Measurements from ENCODE around the gene LDHD. TPM values are rescaled to one million over a fixed set of nuclear protein-coding genes. Genes with fewer than 3 reads are reported as not detected.

The LDHD gene
- total and polyA plus RNA-seq, 10 of the 15 experiments (the other 5 are each of a cell fraction or from before 2014, with no cell fraction given) = 0.10 to 0.12 TPM; not detected in 8

GRCh38 chr16:75080205-75081029, 36.2 kb downstream of the LDHD start:
- WGBS (ENCODE audit: insufficient coverage, insufficient replicate concordance, low lambda C conversion rate, missing lambda C conversion rate) = 84% methylated on average over 8 of the region's 8 CpGs
- intact Hi-C loops (cut with micrococcal nuclease; ENCODE audit: unreplicated experiment) = no loop called here
- CTCF ChIA-PET = no interaction called here

More at GRCh38 chr16:75080205-75081029, 36.2 kb downstream of the LDHD start:
- no peak for DNase-seq (ENCODE audit: low read depth, low spot score)
- Histone ChIP-seq H3K4me1 (ENCODE audit: control insufficient read depth, insufficient read depth, low read length) (peaks cover 18% of the 10 kb centered on the region), H3K79me2 (ENCODE audit: control insufficient read depth, insufficient read depth, low read length) (peaks cover 12% of the 10 kb centered on the region), H3K4me3 (no peak overlapping the region), H3K27me3 (replicated peaks in 1 of 2; ENCODE audit: control insufficient read depth in 2 of 2, insufficient read depth in 2 of 2, low read length in 1 of 2) (no peaks in the 10 kb centered on the region), H3K9ac (ENCODE audit: control insufficient read depth, insufficient read depth, low read length) (no peak overlapping the region), H3K36me3 (ENCODE audit: control insufficient read depth in 2 of 2, insufficient read depth in 2 of 2, low read length in 1 of 2) (peaks cover 0 to 1% of the 10 kb centered on the region in 2 experiments; a peak in 1 of 4 replicates), H2AFZ (ENCODE audit: control insufficient read depth, low read depth, low read length) (no peak overlapping the region), H3K4me2 (ENCODE audit: control insufficient read depth, insufficient read depth) (no peak overlapping the region), H3K9me3 (replicated peaks; ENCODE audit: control insufficient read depth, insufficient read depth, low read length) (no peaks in the 10 kb centered on the region), H3K27ac (ENCODE audit: control insufficient read depth, insufficient read depth) (no peak overlapping the region), H4K20me1 (ENCODE audit: control insufficient read depth, insufficient read depth) (no peaks in the 10 kb centered on the region; the same call in 1 of the 2 replicates)
- ChIA-PET POLR2A (no interaction called here), SMC1A (ENCODE audit: uncharacterized antibody, unreplicated experiment) (no interaction called here), RAD21 (ENCODE audit: unreplicated experiment) (no interaction called here)
- ATAC-seq = no peak
- no peak for FAIRE-seq
- in situ Hi-C loops (cut with MboI) = no loop called here
- no TSS peak for BruUV-seq (replicated peaks)
- no peak for TF ChIP-seq YBX1 (IDR thresholded peaks at IDR 0.05)
- TF ChIP-seq, protein P1, sequence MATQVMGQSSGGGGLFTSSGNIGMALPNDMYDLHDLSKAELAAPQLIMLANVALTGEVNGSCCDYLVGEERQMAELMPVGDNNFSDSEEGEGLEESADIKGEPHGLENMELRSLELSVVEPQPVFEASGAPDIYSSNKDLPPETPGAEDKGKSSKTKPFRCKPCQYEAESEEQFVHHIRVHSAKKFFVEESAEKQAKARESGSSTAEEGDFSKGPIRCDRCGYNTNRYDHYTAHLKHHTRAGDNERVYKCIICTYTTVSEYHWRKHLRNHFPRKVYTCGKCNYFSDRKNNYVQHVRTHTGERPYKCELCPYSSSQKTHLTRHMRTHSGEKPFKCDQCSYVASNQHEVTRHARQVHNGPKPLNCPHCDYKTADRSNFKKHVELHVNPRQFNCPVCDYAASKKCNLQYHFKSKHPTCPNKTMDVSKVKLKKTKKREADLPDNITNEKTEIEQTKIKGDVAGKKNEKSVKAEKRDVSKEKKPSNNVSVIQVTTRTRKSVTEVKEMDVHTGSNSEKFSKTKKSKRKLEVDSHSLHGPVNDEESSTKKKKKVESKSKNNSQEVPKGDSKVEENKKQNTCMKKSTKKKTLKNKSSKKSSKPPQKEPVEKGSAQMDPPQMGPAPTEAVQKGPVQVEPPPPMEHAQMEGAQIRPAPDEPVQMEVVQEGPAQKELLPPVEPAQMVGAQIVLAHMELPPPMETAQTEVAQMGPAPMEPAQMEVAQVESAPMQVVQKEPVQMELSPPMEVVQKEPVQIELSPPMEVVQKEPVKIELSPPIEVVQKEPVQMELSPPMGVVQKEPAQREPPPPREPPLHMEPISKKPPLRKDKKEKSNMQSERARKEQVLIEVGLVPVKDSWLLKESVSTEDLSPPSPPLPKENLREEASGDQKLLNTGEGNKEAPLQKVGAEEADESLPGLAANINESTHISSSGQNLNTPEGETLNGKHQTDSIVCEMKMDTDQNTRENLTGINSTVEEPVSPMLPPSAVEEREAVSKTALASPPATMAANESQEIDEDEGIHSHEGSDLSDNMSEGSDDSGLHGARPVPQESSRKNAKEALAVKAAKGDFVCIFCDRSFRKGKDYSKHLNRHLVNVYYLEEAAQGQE (IDR thresholded peaks at IDR 0.05; ENCODE audit: low read depth, low read length) = no peak
- TF ChIP-seq ZNF217 (IDR thresholded peaks at IDR 0.05) = no peak
- TF ChIP-seq NR2F1 (conservative IDR thresholded peaks at IDR 0.05) = no peak
- no peak for TF ChIP-seq EGR1 (IDR thresholded peaks at IDR 0.05; ENCODE audit: borderline replicate concordance in 1 of 2, low read depth in 2 of 2, low read length in 2 of 2)
- no peak for TF ChIP-seq NBN (IDR thresholded peaks at IDR 0.05)
- TF ChIP-seq JUNB (IDR thresholded peaks at IDR 0.05) = no peak
- TF ChIP-seq, protein P2, sequence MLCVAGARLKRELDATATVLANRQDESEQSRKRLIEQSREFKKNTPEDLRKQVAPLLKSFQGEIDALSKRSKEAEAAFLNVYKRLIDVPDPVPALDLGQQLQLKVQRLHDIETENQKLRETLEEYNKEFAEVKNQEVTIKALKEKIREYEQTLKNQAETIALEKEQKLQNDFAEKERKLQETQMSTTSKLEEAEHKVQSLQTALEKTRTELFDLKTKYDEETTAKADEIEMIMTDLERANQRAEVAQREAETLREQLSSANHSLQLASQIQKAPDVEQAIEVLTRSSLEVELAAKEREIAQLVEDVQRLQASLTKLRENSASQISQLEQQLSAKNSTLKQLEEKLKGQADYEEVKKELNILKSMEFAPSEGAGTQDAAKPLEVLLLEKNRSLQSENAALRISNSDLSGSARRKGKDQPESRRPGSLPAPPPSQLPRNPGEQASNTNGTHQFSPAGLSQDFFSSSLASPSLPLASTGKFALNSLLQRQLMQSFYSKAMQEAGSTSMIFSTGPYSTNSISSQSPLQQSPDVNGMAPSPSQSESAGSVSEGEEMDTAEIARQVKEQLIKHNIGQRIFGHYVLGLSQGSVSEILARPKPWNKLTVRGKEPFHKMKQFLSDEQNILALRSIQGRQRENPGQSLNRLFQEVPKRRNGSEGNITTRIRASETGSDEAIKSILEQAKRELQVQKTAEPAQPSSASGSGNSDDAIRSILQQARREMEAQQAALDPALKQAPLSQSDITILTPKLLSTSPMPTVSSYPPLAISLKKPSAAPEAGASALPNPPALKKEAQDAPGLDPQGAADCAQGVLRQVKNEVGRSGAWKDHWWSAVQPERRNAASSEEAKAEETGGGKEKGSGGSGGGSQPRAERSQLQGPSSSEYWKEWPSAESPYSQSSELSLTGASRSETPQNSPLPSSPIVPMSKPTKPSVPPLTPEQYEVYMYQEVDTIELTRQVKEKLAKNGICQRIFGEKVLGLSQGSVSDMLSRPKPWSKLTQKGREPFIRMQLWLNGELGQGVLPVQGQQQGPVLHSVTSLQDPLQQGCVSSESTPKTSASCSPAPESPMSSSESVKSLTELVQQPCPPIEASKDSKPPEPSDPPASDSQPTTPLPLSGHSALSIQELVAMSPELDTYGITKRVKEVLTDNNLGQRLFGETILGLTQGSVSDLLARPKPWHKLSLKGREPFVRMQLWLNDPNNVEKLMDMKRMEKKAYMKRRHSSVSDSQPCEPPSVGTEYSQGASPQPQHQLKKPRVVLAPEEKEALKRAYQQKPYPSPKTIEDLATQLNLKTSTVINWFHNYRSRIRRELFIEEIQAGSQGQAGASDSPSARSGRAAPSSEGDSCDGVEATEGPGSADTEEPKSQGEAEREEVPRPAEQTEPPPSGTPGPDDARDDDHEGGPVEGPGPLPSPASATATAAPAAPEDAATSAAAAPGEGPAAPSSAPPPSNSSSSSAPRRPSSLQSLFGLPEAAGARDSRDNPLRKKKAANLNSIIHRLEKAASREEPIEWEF (IDR thresholded peaks at IDR 0.05; ENCODE audit: insufficient replicate concordance, low read depth, low read length) = no peak
- TF ChIP-seq HDAC6 (IDR thresholded peaks at IDR 0.05; ENCODE audit: unreplicated experiment) = no peak
